ENCODE measurements around the gene NTNG1.

DNA sequence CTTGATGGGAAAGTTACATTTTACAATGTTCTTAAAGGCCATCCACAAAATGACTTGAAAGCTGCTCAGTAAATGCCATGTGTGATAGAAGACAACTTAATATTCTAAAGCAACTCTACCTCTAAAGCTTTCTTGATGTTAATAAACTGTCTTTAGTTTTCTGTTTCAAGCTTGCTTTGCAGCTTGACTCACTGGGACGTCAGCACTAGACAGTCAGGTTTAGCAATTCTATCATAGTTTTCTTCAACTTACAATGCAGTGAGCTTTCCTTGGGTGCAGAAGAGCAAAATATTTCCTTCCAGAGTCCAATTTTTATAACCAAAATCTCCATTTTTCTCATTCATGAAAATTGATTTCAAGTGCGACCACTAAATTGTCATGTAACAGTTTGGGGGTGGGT is 273.1 kb downstream of the NTNG1 start:
- TF ChIP-seq, protein P1, sequence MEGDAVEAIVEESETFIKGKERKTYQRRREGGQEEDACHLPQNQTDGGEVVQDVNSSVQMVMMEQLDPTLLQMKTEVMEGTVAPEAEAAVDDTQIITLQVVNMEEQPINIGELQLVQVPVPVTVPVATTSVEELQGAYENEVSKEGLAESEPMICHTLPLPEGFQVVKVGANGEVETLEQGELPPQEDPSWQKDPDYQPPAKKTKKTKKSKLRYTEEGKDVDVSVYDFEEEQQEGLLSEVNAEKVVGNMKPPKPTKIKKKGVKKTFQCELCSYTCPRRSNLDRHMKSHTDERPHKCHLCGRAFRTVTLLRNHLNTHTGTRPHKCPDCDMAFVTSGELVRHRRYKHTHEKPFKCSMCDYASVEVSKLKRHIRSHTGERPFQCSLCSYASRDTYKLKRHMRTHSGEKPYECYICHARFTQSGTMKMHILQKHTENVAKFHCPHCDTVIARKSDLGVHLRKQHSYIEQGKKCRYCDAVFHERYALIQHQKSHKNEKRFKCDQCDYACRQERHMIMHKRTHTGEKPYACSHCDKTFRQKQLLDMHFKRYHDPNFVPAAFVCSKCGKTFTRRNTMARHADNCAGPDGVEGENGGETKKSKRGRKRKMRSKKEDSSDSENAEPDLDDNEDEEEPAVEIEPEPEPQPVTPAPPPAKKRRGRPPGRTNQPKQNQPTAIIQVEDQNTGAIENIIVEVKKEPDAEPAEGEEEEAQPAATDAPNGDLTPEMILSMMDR (CRISPR knock-in tag; IDR thresholded peaks at IDR 0.05): no peak
- TF ChIP-seq ZNF326 (CRISPR knock-in tag; IDR thresholded peaks at IDR 0.05; ENCODE audit: borderline replicate concordance) (no peak), CEBPB (IDR thresholded peaks at IDR 0.05; ENCODE audit: borderline replicate concordance, low read depth, low read length) (no peak), POLR2A (IDR thresholded peaks at IDR 0.05; ENCODE audit: insufficient read depth in 1 of 2, low read depth in 2 of 2, low read length in 2 of 2) (no peak), SMARCE1 (IDR thresholded peaks at IDR 0.05; ENCODE audit: borderline replicate concordance) (no peak), FOXM1 (CRISPR knock-in tag; IDR thresholded peaks at IDR 0.05) (no peak), HCFC1 (IDR thresholded peaks at IDR 0.05; ENCODE audit: low read depth, low read length) (no peak), ZNF354B (CRISPR knock-in tag; IDR thresholded peaks at IDR 0.05) (no peak), KLF13 (CRISPR knock-in tag; IDR thresholded peaks at IDR 0.05) (no peak), NR2F2 (IDR thresholded peaks at IDR 0.05; ENCODE audit: borderline replicate concordance, low read depth) (no peak), ZFP37 (CRISPR knock-in tag; IDR thresholded peaks at IDR 0.05; ENCODE audit: borderline replicate concordance) (no peak), BRCA1 (CRISPR knock-in tag; IDR thresholded peaks at IDR 0.05) (no peak)
